Stimulated activated naive CD8-positive, alpha-beta T cell treated with anti-CD3 and anti-CD28 coated beads, Interleukin-15, Interleukin-2, amounts not matched to agents 100 U/mL and 50 U/mL, for 24 hours (primary cell): ENCODE results near the gene GRIK3.

ENCODE experiments used
- ATAC-seq: fragments of 150-1000 bp; cut with Tn5 transposase; one replicate; pipeline ENCODE4 v1.10.0; 2021
- DNase-seq: peaks from one replicate; pipeline ENCODE4 v3.0.0; 2021

Gene GRIK3

GRCh38 chr1:36981126-36981525 lies 53.2 kb downstream of the GRIK3 start:
- ATAC-seq (no peak), DNase-seq (no peak)

DNA sequence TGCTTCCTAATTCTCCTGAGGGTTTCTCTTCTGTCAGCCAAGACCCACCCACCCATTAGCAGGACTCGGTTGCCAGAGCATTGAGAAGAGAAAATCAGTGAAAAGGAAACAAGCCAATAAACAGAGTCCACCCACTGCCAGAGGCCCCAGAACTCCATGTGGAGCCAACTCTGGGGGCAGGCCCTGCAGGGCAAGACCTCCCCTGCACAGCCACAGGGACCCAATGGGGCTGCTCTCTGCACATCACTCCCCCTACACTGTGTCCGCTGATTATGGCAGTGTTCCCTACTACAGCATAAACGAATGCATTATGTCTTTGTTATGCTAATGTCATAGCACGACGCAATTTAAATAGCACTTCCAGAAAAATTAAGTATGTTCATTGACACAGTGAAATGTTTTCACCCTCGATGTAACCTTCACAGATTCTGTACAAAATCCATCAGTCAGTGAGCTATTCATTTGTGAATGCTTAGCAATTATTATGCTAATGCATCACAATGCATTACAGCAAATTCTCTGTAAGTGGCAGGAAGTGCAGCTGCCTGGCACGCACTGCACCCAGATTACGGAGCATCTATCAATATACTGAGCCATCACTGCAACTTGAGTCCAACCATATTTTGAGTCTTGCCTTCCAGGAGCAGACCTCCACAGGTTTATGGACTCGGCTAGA lies 56.4 kb downstream of the GRIK3 start:
- no peak for DNase-seq
- no peak for ATAC-seq

DNA sequence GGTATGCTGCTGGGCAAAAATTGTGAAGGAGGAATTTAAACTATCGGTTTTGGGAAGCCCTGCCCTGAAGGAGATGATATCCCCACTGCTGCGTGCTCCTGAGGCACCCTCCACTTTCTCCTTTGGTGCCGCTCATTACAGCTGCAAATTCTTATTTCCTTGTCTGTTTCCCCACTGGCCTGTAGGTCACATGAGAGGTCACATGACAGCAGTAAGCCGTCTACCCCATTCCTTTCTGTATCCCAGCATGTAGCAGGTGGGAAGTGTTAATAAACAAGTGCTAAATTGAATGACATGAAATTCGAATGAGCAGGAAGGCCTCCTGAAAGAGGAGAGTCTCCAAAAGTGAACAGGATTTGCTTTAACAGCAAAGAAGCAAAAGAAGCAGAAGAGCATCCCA lies 58.7 kb downstream of the GRIK3 start:
- ATAC-seq (no peak), DNase-seq (no peak)

GRCh38 chr1:36973056-36973455 lies 61.3 kb downstream of the GRIK3 start:
- ATAC-seq (no peak), DNase-seq (no peak)

DNA sequence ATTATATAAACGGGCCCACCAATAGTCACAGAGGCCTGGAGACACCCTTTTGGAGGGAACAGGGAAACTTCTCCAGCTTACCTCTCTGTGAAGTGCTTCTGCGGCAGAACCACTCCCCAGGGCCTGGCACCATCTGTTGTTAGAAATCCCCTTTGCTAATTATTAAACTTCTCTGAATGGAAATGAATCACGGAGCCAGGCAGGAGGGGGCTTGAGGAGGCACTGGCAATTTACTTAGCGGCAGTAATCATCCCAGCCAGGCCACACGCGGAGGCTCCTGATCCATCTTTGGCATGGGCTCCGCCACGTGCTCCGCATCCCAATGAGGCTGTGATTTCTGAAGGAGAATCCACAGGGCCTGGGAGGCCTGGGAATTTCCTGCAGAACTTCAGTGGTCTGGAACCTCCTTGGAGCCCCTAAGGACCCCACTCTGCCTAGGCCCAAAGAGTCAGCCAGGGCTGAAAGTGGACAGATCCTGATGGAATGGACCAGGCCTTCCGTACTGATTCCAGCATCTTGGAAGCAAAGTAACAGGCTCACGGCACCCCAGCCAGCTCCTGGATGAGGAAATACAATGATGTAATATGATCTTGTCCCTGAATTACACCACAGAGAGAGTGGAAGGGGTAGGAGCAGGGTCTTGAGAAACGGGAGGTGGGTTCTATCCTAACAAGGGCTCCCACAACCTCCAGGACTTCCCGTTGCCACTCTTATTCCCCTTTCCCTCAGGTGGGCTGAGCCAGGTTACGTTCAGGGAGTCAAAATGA lies 62.3 kb downstream of the GRIK3 start:
- DNase-seq, result no peak
- ATAC-seq, result no peak

DNA sequence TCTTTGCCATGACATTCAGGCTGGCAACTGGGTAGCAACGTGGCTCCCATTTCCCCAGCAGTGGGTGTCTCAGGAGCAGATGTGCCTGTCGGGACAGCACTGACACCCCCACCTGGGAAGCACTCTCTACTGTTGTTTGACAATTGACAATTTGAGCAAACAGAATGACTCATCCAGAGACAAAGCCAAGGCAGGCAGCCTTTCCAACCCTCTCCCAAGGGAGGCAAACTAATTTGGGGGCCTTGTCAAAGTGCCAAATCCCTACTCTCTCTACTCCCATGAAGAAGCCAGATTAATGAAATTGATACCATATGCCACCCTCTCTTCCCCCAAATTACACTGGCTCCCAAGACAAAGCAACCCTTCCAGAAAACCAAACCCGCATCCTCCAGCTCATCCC lies 65.6 kb downstream of the GRIK3 start:
- no peak for ATAC-seq

DNA sequence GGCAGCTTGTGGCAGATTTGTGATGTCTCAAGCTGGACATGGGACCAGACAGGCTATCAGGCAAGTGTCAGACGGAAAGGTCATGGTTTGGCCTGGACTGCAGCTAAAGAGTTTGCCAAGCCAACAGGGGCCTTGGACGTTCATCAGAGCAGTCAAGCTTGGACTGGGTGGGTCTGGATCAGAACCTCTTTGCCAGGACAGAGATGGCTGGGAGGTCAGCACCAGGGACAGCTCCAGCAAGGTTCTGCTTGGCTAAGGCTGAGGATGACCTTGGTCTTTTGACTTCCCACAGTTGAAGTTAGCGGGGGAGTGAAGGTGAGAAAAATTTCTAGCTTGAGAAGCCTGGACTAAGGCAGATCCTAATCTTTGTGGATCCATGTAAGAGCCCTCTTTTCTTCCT lies 68.1 kb downstream of the GRIK3 start:
- ATAC-seq, result no peak
- DNase-seq, result peak; percentile 33

More for the DNA sequence above, 65.6 kb downstream of the GRIK3 start:
- no peak for DNase-seq

DNA sequence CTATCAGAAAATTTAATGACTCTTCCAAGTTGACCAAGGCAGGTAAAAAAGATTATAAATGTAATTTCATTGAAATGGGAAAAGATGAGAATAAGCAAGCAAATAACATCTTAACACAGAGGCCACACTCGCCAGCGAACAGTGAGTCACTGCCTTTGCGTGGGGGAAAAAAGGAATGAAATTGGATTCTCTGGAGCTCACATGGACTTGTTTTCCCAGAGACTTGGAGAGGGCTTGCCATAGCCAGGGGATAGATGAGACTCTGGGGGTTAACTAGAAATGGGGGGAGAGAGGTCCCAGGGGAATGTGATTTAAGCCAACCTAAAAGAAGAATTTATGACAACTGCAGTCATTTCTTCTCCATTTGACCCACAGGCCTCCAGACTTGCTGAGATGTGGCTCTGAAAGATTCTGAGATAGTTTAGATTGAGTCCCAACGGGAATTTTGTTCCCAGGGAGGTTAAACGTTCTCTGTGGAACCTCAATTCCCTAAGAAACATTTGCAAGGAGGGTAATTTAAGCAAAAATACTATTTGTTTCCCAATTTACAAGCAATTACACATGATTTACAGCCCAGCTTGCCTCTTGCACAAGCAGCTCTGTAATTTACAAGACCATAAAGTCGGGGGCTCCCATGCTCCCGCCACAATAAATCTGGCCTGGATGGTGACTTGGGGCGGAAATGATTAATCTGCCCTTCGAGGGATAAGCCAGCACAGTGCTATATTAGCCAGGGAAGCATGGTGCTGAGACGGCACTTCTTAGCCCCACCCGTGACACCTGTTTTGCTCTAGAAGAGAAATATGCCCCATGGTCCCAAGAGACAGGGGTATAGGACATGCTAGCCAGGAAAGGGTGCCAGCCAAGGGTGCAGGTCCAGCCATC lies 68.8 kb downstream of the GRIK3 start:
- no peak for DNase-seq
- ATAC-seq, result no peak

DNA sequence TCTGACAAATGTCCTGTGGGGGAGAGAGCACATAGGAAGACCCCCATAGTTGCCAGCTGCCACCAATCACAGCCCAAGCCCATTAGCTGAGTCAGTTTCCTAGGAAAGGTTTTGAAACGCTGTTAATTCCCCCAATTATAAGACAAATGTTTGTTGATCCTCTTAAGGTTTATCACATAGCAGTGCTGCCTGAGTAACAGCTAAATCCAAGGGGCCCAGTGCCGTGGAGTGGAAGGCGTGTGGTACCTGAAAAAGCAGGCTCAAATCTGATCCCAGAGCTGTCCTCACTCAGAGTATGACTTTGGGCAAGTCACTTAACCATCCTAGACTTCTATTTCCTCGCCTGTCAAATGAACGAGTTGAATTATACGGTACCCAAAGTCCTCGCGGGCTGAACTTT lies 69.5 kb downstream of the GRIK3 start:
- no peak for DNase-seq
- ATAC-seq, result no peak

GRCh38 chr1:36963006-36963405 lies 71.3 kb downstream of the GRIK3 start:
- ATAC-seq (no peak), DNase-seq (no peak)

GRCh38 chr1:36961062-36961615 lies 73.2 kb downstream of the GRIK3 start:
- no peak for DNase-seq
- ATAC-seq, result no peak

- ATAC-seq (no peak), DNase-seq (no peak)
Observed at GRCh38 chr1:36956570-36956969, 77.7 kb downstream of the GRIK3 start.

DNA sequence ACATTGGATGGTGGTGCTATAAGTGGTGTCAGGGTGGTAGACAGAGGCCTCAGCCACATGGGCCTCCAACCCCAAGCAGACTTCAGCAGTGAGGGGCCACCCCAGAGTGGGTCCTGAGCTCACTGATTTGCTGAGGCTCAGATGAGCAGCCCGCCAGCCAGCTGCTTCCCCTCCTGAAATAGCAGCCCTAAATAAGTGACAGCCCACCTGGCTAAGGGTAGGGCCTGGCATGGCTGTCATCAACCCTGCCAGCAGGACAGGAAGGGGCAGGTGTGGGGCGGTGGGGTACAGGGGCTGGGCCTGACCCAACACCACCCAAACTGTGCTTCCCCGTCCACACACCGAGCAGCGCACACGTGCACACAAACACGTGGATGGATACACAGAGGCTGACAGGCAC lies 79.3 kb downstream of the GRIK3 start:
- ATAC-seq (no peak), DNase-seq (no peak)

- DNase-seq, result no peak
- ATAC-seq, result no peak
Observed at GRCh38 chr1:36953061-36953460, 81.3 kb downstream of the GRIK3 start.

DNA sequence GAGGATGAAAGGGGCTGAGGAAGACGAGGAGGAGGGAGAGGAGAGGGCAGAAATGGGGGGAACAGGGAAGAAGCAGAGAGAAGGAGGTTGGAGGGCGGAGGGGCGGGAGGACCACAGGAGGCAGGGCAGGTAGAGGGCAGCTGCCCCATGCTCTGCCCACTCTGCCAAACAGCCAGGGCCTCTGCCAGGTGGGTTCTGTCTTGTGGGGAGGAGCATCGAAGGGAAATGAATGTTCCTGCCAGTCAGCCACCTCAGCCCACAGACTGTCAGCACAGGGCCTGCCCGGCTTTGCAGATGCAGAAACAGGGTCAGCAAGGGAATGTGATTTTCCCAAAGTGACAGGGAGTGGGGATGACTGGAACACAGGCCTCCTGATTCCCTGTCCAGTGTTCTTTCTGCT lies 82.6 kb downstream of the GRIK3 start:
- DNase-seq (no peak), ATAC-seq (no peak)

- ATAC-seq, result no peak
- no peak for DNase-seq
Observed at GRCh38 chr1:36951292-36951750, 83.0 kb downstream of the GRIK3 start.

GRCh38 chr1:36950604-36951291 lies 83.6 kb downstream of the GRIK3 start:
- DNase-seq, result no peak
- no peak for ATAC-seq

DNA sequence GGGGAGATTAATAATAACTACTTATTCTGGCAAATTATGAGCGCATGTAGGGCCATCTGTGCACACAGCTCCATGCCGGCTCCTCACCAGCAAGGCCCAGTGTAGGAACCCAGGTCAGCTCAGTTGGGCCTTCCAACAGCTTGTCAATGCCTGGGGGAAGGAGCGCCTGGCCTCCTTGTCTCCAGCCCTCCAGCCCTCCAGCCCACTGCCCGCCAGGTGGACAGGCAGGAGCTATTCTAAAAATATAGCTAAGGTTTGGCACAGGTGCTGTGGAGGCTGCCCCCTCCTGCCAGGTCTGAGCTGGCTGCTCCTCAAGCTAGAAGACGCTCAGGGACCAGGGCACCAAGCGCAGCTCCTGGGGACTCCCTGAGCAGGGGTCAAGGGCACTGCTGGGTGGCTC lies 85.7 kb downstream of the GRIK3 start:
- DNase-seq (no peak), ATAC-seq (no peak)

DNA sequence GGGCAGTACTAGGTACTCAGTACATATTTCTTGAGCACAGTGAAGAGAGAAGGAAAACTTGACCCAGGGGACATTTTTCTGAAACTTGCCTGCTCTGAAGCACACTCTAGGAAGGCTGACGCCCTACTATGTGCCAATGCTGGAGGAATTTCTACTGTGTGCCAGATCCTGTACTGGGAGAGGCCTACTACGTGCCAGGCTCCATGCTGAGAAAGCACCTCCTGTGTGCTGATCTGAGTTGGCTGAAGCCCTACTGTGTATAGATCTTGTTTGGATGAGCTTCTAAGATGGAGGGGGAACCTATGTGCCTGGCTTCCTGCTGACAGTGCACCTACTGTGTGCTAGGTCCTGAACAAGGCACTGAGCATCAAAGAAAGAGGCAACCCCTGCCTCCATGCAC lies 86.2 kb downstream of the GRIK3 start:
- ATAC-seq, result no peak

GRCh38 chr1:36947384-36947783 lies 86.9 kb downstream of the GRIK3 start:
- no peak for DNase-seq
- ATAC-seq, result no peak

More for the DNA sequence above, 86.2 kb downstream of the GRIK3 start:
- no peak for DNase-seq

- no peak for ATAC-seq
- no peak for DNase-seq
Observed at GRCh38 chr1:36944883-36945282, 89.4 kb downstream of the GRIK3 start.

DNA sequence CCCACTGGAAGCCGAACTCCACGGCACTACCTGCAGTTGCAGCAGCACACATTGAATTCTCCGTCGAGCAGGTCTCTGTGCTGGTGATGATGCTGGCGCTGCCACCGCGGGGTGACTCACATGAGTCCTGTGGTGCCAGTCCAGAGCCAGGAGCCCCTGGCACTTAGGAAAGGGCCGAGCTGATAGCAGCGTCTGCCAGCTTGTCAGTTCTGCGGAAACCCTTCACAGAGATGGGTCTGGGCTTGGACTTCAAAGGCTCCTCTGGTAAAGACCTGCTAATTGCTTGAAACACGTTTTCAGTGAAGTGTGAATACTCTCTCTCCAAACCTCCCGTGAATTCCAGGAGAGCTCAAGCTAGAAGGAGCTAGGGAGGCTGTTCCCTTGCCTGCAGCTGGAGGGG lies 92.2 kb downstream of the GRIK3 start:
- no peak for DNase-seq
- no peak for ATAC-seq
